ENCODE data around the gene SNU13. TPM values are rescaled to one million over a fixed set of nuclear protein-coding genes. Genes with fewer than 3 reads are reported as not detected.

SNU13 gene
- total and polyA plus RNA-seq, 2 of the 4 experiments (the other 2 are of a cell fraction): 122 to 185 TPM

- no peak overlapping the region for H3K56ac ChIP-seq (ENCODE audit: extremely low read depth, insufficient read depth, low read length)
- POLR2A ChIA-PET (ENCODE audit: unreplicated experiment): interaction anchor here (0.7 kb wide), 1 partner anchor 14 kb away, joined by 6 read pairs; no protein-coding TSS in a partner anchor
- no peak overlapping the region for H3K4ac ChIP-seq (ENCODE audit: low read depth, low read length)
- H2AFZ ChIP-seq (replicated peaks; ENCODE audit: low read length, poor library complexity): no peak overlapping the region
- H4K91ac ChIP-seq (ENCODE audit: insufficient read depth, low read depth, low read length): no peak overlapping the region
- H3K79me1 ChIP-seq (ENCODE audit: low read depth in 1 of 2, low read length in 2 of 2): peaks cover 31 to 43% of the 10 kb centered on the region in 2 experiments
- no peak overlapping the region for H3K9ac ChIP-seq (ENCODE audit: low read depth, low read length)
- no peak overlapping the region for H3K27ac ChIP-seq (ENCODE audit: insufficient read depth, low read length)
- no TSS peak for BruUV-seq (replicated peaks)
- no peak overlapping the region for H2BK15ac ChIP-seq (ENCODE audit: low read depth, low read length)
- peaks cover 54% of the 10 kb centered on the region for H3K36me3 ChIP-seq (ENCODE audit: control insufficient read depth, insufficient read depth, low read length)
- H3K4me3 ChIP-seq (ENCODE audit: insufficient read depth, low read depth, low read length): no peak overlapping the region
- no peak overlapping the region for H3K14ac ChIP-seq (replicated peaks; ENCODE audit: low read depth, low read length)
- peaks cover 3% of the 10 kb centered on the region; the same call in 1 of the 2 replicates for H3K9me1 ChIP-seq (ENCODE audit: insufficient read depth, low read length)
- peak overlapping the region; percentile 35 for H2BK5ac ChIP-seq (ENCODE audit: low read depth, low read length, poor library complexity, severe bottlenecking)
- no peak overlapping the region for H4K5ac ChIP-seq (ENCODE audit: low read depth, low read length)
- H2AK9ac ChIP-seq (replicated peaks; ENCODE audit: low read depth, low read length, poor library complexity): no peak overlapping the region
- H3K9me3 ChIP-seq (ENCODE audit: control insufficient read depth, insufficient read depth, low read length): no peaks in the 10 kb centered on the region
- DNase-seq (peak; percentile 51), ATAC-seq (ENCODE audit: low read depth) (no peak)
- CTCF ChIA-PET: no interaction called here
- no peak overlapping the region for H3K4me2 ChIP-seq (ENCODE audit: low read depth, low read length)
- no peak overlapping the region for H3K18ac ChIP-seq (ENCODE audit: low read depth, low read length)
- no peak overlapping the region for H4K8ac ChIP-seq (ENCODE audit: low read depth in 2 of 2, low read length in 2 of 2)
- H4K20me1 ChIP-seq (ENCODE audit: insufficient read depth, low read length): peaks cover 5% of the 10 kb centered on the region; the same call in 1 of the 2 replicates
- in situ Hi-C loops (cut with MboI; ENCODE audit: low sequenced_read_pairs) (no loop called here), dilution Hi-C loops (cut with HindIII; ENCODE audit: low sequenced_read_pairs, unreplicated experiment) (no loop called here), intact Hi-C loops (cut with micrococcal nuclease) (no loop called here)
- no peak overlapping the region for H3K23ac ChIP-seq (ENCODE audit: low read depth, low read length)
- no peaks in the 10 kb centered on the region for H3K4me1 ChIP-seq (ENCODE audit: control insufficient read depth, insufficient read depth, low read length)
- H2BK20ac ChIP-seq (ENCODE audit: low read depth, low read length): no peak overlapping the region
- H2AK5ac ChIP-seq (ENCODE audit: low read depth, low read length): no peak overlapping the region
- H3K27me3 ChIP-seq (ENCODE audit: control insufficient read depth, insufficient read depth, low read length): no peaks in the 10 kb centered on the region
- no CpG with 5 or more reads among the region's 6 CpGs for WGBS, 2 experiments (ENCODE audit: extremely low coverage in 2 of 2, insufficient read length in 1 of 2)
- no peak overlapping the region for H2BK120ac ChIP-seq (ENCODE audit: low read depth, low read length)
- no peak for TF ChIP-seq FOS (IDR thresholded peaks at IDR 0.05; ENCODE audit: low read depth, low read length)
- no peak for TF ChIP-seq RAD21 (IDR thresholded peaks at IDR 0.05; ENCODE audit: low read length)
- TF ChIP-seq MXI1 (IDR thresholded peaks at IDR 0.05; ENCODE audit: borderline replicate concordance, low read depth, low read length): no peak
- TF ChIP-seq CEBPB (IDR thresholded peaks at IDR 0.05; ENCODE audit: low read depth, low read length): no peak
- TF ChIP-seq RFX5 (IDR thresholded peaks at IDR 0.05; ENCODE audit: low read depth, low read length): no peak
- no peak for TF ChIP-seq NFE2L2 (IDR thresholded peaks at IDR 0.05; ENCODE audit: low read depth, low read length)
- TF ChIP-seq, protein P1, sequence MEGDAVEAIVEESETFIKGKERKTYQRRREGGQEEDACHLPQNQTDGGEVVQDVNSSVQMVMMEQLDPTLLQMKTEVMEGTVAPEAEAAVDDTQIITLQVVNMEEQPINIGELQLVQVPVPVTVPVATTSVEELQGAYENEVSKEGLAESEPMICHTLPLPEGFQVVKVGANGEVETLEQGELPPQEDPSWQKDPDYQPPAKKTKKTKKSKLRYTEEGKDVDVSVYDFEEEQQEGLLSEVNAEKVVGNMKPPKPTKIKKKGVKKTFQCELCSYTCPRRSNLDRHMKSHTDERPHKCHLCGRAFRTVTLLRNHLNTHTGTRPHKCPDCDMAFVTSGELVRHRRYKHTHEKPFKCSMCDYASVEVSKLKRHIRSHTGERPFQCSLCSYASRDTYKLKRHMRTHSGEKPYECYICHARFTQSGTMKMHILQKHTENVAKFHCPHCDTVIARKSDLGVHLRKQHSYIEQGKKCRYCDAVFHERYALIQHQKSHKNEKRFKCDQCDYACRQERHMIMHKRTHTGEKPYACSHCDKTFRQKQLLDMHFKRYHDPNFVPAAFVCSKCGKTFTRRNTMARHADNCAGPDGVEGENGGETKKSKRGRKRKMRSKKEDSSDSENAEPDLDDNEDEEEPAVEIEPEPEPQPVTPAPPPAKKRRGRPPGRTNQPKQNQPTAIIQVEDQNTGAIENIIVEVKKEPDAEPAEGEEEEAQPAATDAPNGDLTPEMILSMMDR (conservative IDR thresholded peaks at IDR 0.05; ENCODE audit: low read depth, low read length): no peak
- no peak for TF ChIP-seq MAFK (IDR thresholded peaks at IDR 0.05; ENCODE audit: low read depth, low read length)
- TF ChIP-seq MAZ (IDR thresholded peaks at IDR 0.05; ENCODE audit: borderline replicate concordance, low read depth, low read length): no peak
- TF ChIP-seq RCOR1 (IDR thresholded peaks at IDR 0.05; ENCODE audit: insufficient replicate concordance, low read length): no peak
- no peak for TF ChIP-seq SMC3 (IDR thresholded peaks at IDR 0.05; ENCODE audit: low read depth, low read length)
- TF ChIP-seq, protein P2, sequence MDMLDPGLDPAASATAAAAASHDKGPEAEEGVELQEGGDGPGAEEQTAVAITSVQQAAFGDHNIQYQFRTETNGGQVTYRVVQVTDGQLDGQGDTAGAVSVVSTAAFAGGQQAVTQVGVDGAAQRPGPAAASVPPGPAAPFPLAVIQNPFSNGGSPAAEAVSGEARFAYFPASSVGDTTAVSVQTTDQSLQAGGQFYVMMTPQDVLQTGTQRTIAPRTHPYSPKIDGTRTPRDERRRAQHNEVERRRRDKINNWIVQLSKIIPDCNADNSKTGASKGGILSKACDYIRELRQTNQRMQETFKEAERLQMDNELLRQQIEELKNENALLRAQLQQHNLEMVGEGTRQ (IDR thresholded peaks at IDR 0.05; ENCODE audit: low read depth, low read length): no peak
Measured at GRCh38 chr22:41642331-41643110, 46.1 kb downstream of the SNU13 start.

Measured in IMR-90 (cell line).